Mesenchymal stem cell (in vitro differentiated cells and primary cell): ENCODE results near the gene LRP8.

ENCODE experiments used
- DNase-seq: peaks from one replicate; pipeline ENCODE4 v3.0.0-alpha.2; 2013
- H2AFZ ChIP-seq: one replicate; pipeline ENCODE4 v1.6.1; 2013; ENCODE audit warnings: low read depth, mild to moderate bottlenecking, control low read depth, inconsistent platforms, low read length, moderate library complexity
- H2AK5ac ChIP-seq: 2 replicates; pipeline ENCODE4 v1.6.1; 2013; ENCODE audit warnings: low read length, moderate library complexity, mild to moderate bottlenecking, inconsistent platforms; ENCODE audit not compliant: severe bottlenecking
- H2BK120ac ChIP-seq: one replicate; pipeline ENCODE4 v1.6.1; 2013; ENCODE audit warnings: low read depth, mild to moderate bottlenecking, inconsistent platforms, low read length, moderate library complexity
- H2BK12ac ChIP-seq, 2 experiments: one replicate each; pipeline ENCODE4 v1.6.1; 2013; ENCODE audit warnings: inconsistent platforms in 2 of 2, low read length in 2 of 2, mild to moderate bottlenecking in 2 of 2, moderate library complexity in 2 of 2, control low read depth in 1 of 2
- H2BK15ac ChIP-seq: one replicate; pipeline ENCODE4 v1.6.1; 2013; ENCODE audit warnings: mild to moderate bottlenecking, low read depth, inconsistent platforms; ENCODE audit not compliant: poor library complexity, severe bottlenecking
- H2BK5ac ChIP-seq: 2 replicates; pipeline ENCODE4 v1.6.1; 2013; ENCODE audit warnings: low read depth, mild to moderate bottlenecking, low read length, control low read depth, inconsistent platforms; ENCODE audit not compliant: poor library complexity, severe bottlenecking
- H3K14ac ChIP-seq, 2 experiments: one replicate each; pipeline ENCODE4 v1.6.1; 2013; ENCODE audit warnings: inconsistent platforms in 2 of 2, low read length in 2 of 2, control low read depth in 1 of 2, mild to moderate bottlenecking in 1 of 2, moderate library complexity in 1 of 2
- H3K18ac ChIP-seq, 2 experiments: one replicate each; pipeline ENCODE4 v1.6.1; 2013; ENCODE audit warnings: inconsistent platforms in 2 of 2, low read length in 2 of 2, control low read depth in 1 of 2, low read depth in 1 of 2, mild to moderate bottlenecking in 1 of 2
- H3K23ac ChIP-seq, 2 experiments: one replicate each; pipeline ENCODE4 v1.6.1; 2013; ENCODE audit warnings: inconsistent platforms in 2 of 2, low read length in 2 of 2, mild to moderate bottlenecking in 2 of 2, moderate library complexity in 2 of 2, control low read depth in 1 of 2
- H3K27ac ChIP-seq: 2 replicates; pipeline ENCODE4 v1.5.1; 2013; ENCODE audit warnings: mild to moderate bottlenecking, moderate library complexity, low read length, control low read depth, inconsistent platforms; ENCODE audit not compliant: poor library complexity, severe bottlenecking
- H3K27me3 ChIP-seq, 2 experiments: 2 replicates each; pipeline versions ENCODE4 v1.6.1 to v1.7.0; 2013; ENCODE audit warnings: low read length in 2 of 2, mild to moderate bottlenecking in 2 of 2, moderate library complexity in 2 of 2, control low read depth in 1 of 2, inconsistent platforms in 1 of 2; ENCODE audit not compliant: control insufficient read depth in 1 of 2, insufficient read depth in 1 of 2
- H3K36me3 ChIP-seq, 2 experiments: 2 replicates each; pipeline versions ENCODE4 v1.6.1 to v1.7.0; 2013; ENCODE audit warnings: low read length in 2 of 2, control low read depth in 1 of 2, inconsistent platforms in 1 of 2, low read depth in 1 of 2, mild to moderate bottlenecking in 1 of 2; ENCODE audit not compliant: insufficient read depth in 2 of 2, control insufficient read depth in 1 of 2
- H3K4ac ChIP-seq, 2 experiments: one replicate each; pipeline ENCODE4 v1.6.1; 2013; ENCODE audit warnings: inconsistent platforms in 2 of 2, low read length in 2 of 2, mild to moderate bottlenecking in 2 of 2, moderate library complexity in 2 of 2, control low read depth in 1 of 2, low read depth in 1 of 2
- H3K4me1 ChIP-seq: 2 replicates; pipeline ENCODE4 v1.6.1; 2013; ENCODE audit warnings: low read depth, low read length, control low read depth; ENCODE audit not compliant: control insufficient read depth, insufficient read depth
- H3K4me2 ChIP-seq: 2 replicates; pipeline ENCODE4 v1.6.1; 2013; ENCODE audit warnings: low read length, mild to moderate bottlenecking, inconsistent platforms; ENCODE audit not compliant: poor library complexity, severe bottlenecking
- H3K4me3 ChIP-seq, 2 experiments: 2 replicates each; pipeline versions ENCODE4 v1.5.1 to v1.7.0; 2013; ENCODE audit warnings: low read length in 2 of 2, mild to moderate bottlenecking in 2 of 2, control low read depth in 1 of 2, low read depth in 1 of 2; ENCODE audit not compliant: insufficient read depth in 1 of 2
- H3K79me1 ChIP-seq: replicated peaks from 2 replicates; pipeline ENCODE4 v1.6.1; 2013; ENCODE audit warnings: mild to moderate bottlenecking, control low read depth, low read length, inconsistent platforms; ENCODE audit not compliant: poor library complexity, severe bottlenecking
- H3K9ac ChIP-seq: 2 replicates; pipeline ENCODE4 v1.7.0; 2013; ENCODE audit warnings: mild to moderate bottlenecking, low read length, moderate library complexity
- H3K9me3 ChIP-seq: 2 replicates; pipeline ENCODE4 v1.7.0; 2013; ENCODE audit warnings: mild to moderate bottlenecking, low read length; ENCODE audit not compliant: control insufficient read depth
- H4K8ac ChIP-seq: one replicate; pipeline ENCODE4 v1.6.1; 2013; ENCODE audit warnings: inconsistent platforms, mild to moderate bottlenecking, low read length, moderate library complexity
- H4K91ac ChIP-seq: one replicate; pipeline ENCODE4 v1.6.1; 2013; ENCODE audit warnings: mild to moderate bottlenecking, low read length, inconsistent platforms
- WGBS: methylation state at CpG from one replicate; pipeline ENCODE4 v1.1.7; 2013; ENCODE audit warnings: mixed read lengths; 5-methylcytosine and 5-hydroxymethylcytosine counted together

The LRP8 gene

DNA sequence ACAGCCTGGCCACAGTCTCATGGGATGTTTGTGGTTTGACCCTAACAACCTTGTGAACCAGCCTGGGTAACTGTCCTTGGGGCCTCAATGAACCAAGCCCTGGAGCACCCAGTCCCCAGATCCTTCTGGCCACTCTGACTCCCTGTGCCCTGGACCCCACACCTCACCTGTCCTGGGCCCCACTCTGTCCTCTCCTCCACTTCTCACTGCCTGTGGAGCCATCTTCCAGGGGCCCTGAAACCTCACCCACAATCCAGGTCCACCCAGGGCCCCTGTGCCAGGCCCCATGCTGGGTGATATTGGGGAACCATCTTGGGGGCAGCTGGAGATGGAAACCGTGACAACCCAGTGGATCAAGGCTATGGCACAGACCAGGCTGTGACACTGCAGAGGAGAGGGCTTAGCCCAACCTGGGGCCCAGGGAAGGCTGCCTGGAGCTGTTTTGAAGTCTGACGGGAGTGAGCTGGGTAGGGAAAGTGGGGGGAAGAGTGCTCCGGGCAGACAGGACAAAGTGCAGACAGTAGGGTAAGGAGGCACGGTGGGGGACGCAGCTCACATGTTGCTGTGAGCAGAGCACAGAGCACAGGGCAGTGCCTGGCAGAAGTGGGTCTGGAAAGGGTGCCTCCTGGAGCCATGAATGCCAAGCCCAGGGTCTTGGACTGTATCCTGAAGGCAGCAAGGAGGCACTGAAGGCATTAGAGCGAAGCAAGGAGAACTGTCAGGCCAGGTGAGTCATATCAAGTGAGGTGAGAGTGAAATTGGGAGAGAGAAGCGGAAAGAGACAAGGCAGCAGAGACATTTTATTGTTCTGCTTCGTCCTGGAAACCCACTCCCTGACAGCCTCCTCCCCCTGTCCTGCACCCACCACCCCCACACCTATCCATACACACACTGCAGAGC lies 12.1 kb upstream of the LRP8 start:
- Histone ChIP-seq H2BK15ac (no peak overlapping the region), H3K4me1 (peaks cover 17% of the 10 kb centered on the region), H3K14ac (no peak overlapping the region), H3K79me1 (no peaks in the 10 kb centered on the region), H3K18ac (no peak overlapping the region), H3K4me3 (no peak overlapping the region), H3K27me3 (peaks cover 0 to 31% of the 10 kb centered on the region in 2 experiments), H3K9me3 (no peaks in the 10 kb centered on the region), H4K8ac (no peak overlapping the region), H3K4ac (no peak overlapping the region), H4K91ac (no peak overlapping the region), H3K9ac (no peak overlapping the region), H2BK120ac (no peak overlapping the region), H3K36me3 (no peaks in the 10 kb centered on the region), H2AK5ac (no peak overlapping the region), H2BK12ac (no peak overlapping the region), H2BK5ac (no peak overlapping the region), H3K23ac (no peak overlapping the region), H2AFZ (no peak overlapping the region), H3K4me2 (no peak overlapping the region), H3K27ac (no peak overlapping the region)
- no peak for DNase-seq
- WGBS: 97% methylated on average over 6 of the region's 8 CpGs

DNA sequence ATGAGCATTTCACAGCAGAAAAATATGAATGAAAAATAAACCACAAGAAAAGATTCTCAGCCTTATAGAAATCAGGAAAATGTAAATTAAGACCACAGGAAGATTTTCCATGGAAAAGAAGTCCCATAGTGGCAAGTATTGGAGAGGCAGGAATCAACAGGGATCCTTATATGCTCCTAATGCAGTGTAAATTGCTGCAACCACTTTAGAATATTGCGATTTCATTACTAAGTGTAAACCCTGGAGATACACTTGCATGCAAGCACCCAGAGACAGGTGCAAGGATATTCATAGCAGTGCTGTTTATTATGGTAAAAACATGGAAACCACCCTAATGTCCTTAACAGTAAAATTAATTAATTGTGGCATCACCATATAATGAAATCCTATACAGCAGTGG lies 10.6 kb upstream of the LRP8 start:
- Histone ChIP-seq H4K91ac (no peak overlapping the region), H4K8ac (no peak overlapping the region), H3K27ac (no peak overlapping the region), H3K36me3 (no peaks in the 10 kb centered on the region), H2BK120ac (no peak overlapping the region), H3K9me3 (no peaks in the 10 kb centered on the region), H3K79me1 (no peaks in the 10 kb centered on the region), H3K9ac (no peak overlapping the region), H3K23ac (no peak overlapping the region), H2BK15ac (no peak overlapping the region), H2BK12ac (no peak overlapping the region), H3K18ac (no peak overlapping the region), H3K4me3 (no peak overlapping the region), H3K4ac (no peak overlapping the region), H3K27me3 (peaks cover 0 to 22% of the 10 kb centered on the region in 2 experiments), H2AK5ac (no peak overlapping the region), H3K4me1 (peaks cover 9% of the 10 kb centered on the region), H3K14ac (no peak overlapping the region), H2BK5ac (no peak overlapping the region), H2AFZ (no peak overlapping the region), H3K4me2 (no peak overlapping the region)
- 86% methylated on average over 1 of the region's 1 CpG for WGBS
- DNase-seq: no peak

DNA sequence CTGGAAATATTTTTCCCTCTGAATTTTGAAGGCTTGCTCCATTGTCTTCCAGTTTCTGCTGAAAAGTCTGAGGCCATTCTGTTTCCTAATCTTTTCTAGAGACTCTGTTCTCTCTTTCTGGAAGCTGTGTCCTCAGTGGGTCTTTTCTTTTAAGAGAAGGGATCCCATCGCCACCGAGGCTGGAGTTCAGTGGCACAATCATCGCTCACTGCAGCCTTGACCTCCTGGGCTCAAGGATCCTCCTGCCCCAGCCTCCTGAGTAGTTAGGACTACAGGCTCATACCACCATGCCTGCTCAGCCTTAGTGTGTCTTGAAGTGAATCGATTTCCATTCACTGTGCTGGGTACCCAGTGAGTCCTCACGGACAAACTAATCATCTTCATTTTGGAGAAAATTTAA lies 9.6 kb upstream of the LRP8 start:
- peaks cover 0 to 17% of the 10 kb centered on the region in 2 experiments for H3K27me3 ChIP-seq
- no peaks in the 10 kb centered on the region for H3K36me3 ChIP-seq
- no peak overlapping the region for H3K18ac ChIP-seq
- H2BK15ac ChIP-seq: no peak overlapping the region
- no peak overlapping the region for H3K4ac ChIP-seq
- H3K27ac ChIP-seq: no peak overlapping the region
- H3K9ac ChIP-seq: no peak overlapping the region
- 95% methylated on average over 3 of the region's 5 CpGs for WGBS
- H3K23ac ChIP-seq: no peak overlapping the region
- no peak overlapping the region for H3K14ac ChIP-seq
- no peak overlapping the region for H2BK12ac ChIP-seq
- no peak for DNase-seq
- H2BK120ac ChIP-seq: no peak overlapping the region
- no peaks in the 10 kb centered on the region for H3K79me1 ChIP-seq
- no peak overlapping the region for H2AFZ ChIP-seq
- H3K4me3 ChIP-seq: no peak overlapping the region
- no peak overlapping the region for H2AK5ac ChIP-seq
- H4K8ac ChIP-seq: no peak overlapping the region
- no peak overlapping the region for H3K4me2 ChIP-seq
- no peak overlapping the region for H4K91ac ChIP-seq
- no peak overlapping the region for H2BK5ac ChIP-seq
- H3K9me3 ChIP-seq: no peaks in the 10 kb centered on the region
- peaks cover 4% of the 10 kb centered on the region for H3K4me1 ChIP-seq

DNA sequence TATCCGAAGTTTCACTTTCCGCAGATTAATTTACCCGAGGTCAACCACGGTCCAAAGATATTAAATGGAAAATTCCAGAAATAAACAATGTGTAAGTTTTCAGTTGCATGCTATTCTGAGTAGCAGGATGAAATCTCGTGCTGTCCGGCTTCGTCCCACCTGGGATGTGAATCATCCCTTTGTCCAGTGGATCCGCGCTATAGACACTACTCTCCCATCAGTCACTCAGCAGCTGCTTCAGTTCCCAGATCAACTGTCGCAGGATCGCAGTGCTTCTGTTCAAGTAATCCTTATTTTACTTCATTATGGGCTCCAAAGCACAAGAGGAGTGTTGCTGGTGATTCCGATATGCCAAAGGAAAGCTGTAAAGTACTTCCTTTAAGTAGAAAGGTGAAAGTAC lies 8.3 kb upstream of the LRP8 start:
- Histone ChIP-seq H3K36me3 (no peaks in the 10 kb centered on the region), H3K4me3 (no peak overlapping the region), H3K14ac (no peak overlapping the region), H3K23ac (no peak overlapping the region), H2BK5ac (no peak overlapping the region), H3K27me3 (peaks cover 0 to 12% of the 10 kb centered on the region in 2 experiments), H3K27ac (no peak overlapping the region), H2BK120ac (no peak overlapping the region), H2AFZ (no peak overlapping the region), H3K9me3 (no peaks in the 10 kb centered on the region), H2AK5ac (no peak overlapping the region), H3K4ac (no peak overlapping the region), H2BK12ac (no peak overlapping the region), H3K79me1 (no peaks in the 10 kb centered on the region), H2BK15ac (no peak overlapping the region), H3K4me1 (peaks cover 4% of the 10 kb centered on the region), H3K9ac (no peak overlapping the region), H3K4me2 (no peak overlapping the region), H4K91ac (no peak overlapping the region), H3K18ac (no peak overlapping the region), H4K8ac (no peak overlapping the region)
- no peak for DNase-seq
- WGBS: 93% methylated on average over 10 of the region's 12 CpGs
